ENCODE data around the gene FAM234A. TPM values are rescaled to one million over a fixed set of nuclear protein-coding genes. Genes with fewer than 3 reads are reported as not detected.

Gene FAM234A
- total and polyA plus RNA-seq, 2 donors (not counting 3 experiments of a cell fraction or from before 2014, with no cell fraction given), result 70.4 to 89.4 TPM

GRCh38 chr16:306911-307370, 72.3 kb downstream of the FAM234A start:
- DNase-seq (ENCODE audit: low read depth, low spot score) (no peak), FAIRE-seq (no peak)
- H4K20me1 ChIP-seq (replicated peaks; ENCODE audit: control insufficient read depth, extremely low read depth, insufficient read depth, low read length), result no peaks in the 10 kb centered on the region
- intact Hi-C loops (cut with micrococcal nuclease), result no loop called here
- H3K36me3 ChIP-seq (ENCODE audit: control insufficient read depth in 2 of 2, extremely low read depth in 1 of 2, insufficient read depth in 2 of 2, low read length in 2 of 2), result peaks cover 0 to 36% of the 10 kb centered on the region in 2 experiments
- no peaks in the 10 kb centered on the region for H3K27me3 ChIP-seq (ENCODE audit: control insufficient read depth in 2 of 2, insufficient read depth in 2 of 2, low read length in 2 of 2)
- no TSS peak for BruUV-seq (replicated peaks)
- dilution Hi-C loops (cut with MboI; ENCODE audit: extremely low pct_ligation_motif_present, low sequenced_read_pairs), result no loop called here
- no peak overlapping the region for H3K4me3 ChIP-seq (replicated peaks in 1 of 3; ENCODE audit: insufficient read depth in 1 of 3, low read depth in 1 of 3, low read length in 3 of 3)
- H3K9me3 ChIP-seq (replicated peaks; ENCODE audit: control insufficient read depth, insufficient read depth, low read length), result no peaks in the 10 kb centered on the region
- no peaks in the 10 kb centered on the region for H3K4me1 ChIP-seq (ENCODE audit: control insufficient read depth, extremely low read depth, insufficient read depth, low read length)
- no peak overlapping the region for H3K9ac ChIP-seq (replicated peaks; ENCODE audit: extremely low read depth, insufficient read depth, low read length)
- H3K9me1 ChIP-seq (replicated peaks; ENCODE audit: control insufficient read depth, extremely low read depth, insufficient read depth, low read length), result no peaks in the 10 kb centered on the region
- TF ChIP-seq EZH2 (IDR thresholded peaks at IDR 0.05; ENCODE audit: borderline replicate concordance, low read depth, low read length, severe bottlenecking) (no peak), MAX (IDR thresholded peaks at IDR 0.05; ENCODE audit: insufficient read depth, insufficient read length) (no peak), FOS (IDR thresholded peaks at IDR 0.05; ENCODE audit: borderline replicate concordance, insufficient read depth, low read length) (no peak), POLR2A (IDR thresholded peaks at IDR 0.05; ENCODE audit: low read depth, low read length) (no peak), POLR2AphosphoS5 (IDR thresholded peaks at IDR 0.05; ENCODE audit: insufficient read depth, low read depth, low read length) (no peak), MYC (IDR thresholded peaks at IDR 0.05; ENCODE audit: low read depth, low read length) (no peak), GATA2 (IDR thresholded peaks at IDR 0.05; ENCODE audit: insufficient read depth, insufficient read length, low read depth, low read length) (no peak), CTCF (IDR thresholded peaks at IDR 0.05; ENCODE audit: extremely low read depth in 1 of 2, insufficient read depth in 1 of 2, low read depth in 1 of 2, low read length in 2 of 2) (no peak), JUN (IDR thresholded peaks at IDR 0.05; ENCODE audit: borderline replicate concordance, insufficient read depth, insufficient read length, low read depth) (no peak)
- ChIA-PET POLR2A (no interaction called here), CTCF (interaction anchor here (1.6 kb wide), 1 partner anchor 15 kb away, joined by 3 read pairs; no protein-coding TSS in a partner anchor)
- no peak overlapping the region for H3K4me2 ChIP-seq (ENCODE audit: insufficient read depth, low read length)
- H3K27ac ChIP-seq (ENCODE audit: insufficient read depth, low read depth, low read length), result no peak overlapping the region
- H3K79me2 ChIP-seq (ENCODE audit: control insufficient read depth, insufficient read depth, low read length), result no peaks in the 10 kb centered on the region
- no peak overlapping the region for H2AFZ ChIP-seq (ENCODE audit: low read depth, low read length)

Data from endothelial cell of umbilical vein (primary cell).